Activated CD4-positive, alpha-beta T cell treated with anti-CD3 and anti-CD28 coated beads, Interleukin-2, amount 50 U/mL, for 16 hours (primary cell): ENCODE data around the gene ANKRD40.

Experiments
- DNase-seq: peaks from one replicate; pipeline ENCODE4 v3.0.0-alpha.2; 2020

Gene ANKRD40

DNA sequence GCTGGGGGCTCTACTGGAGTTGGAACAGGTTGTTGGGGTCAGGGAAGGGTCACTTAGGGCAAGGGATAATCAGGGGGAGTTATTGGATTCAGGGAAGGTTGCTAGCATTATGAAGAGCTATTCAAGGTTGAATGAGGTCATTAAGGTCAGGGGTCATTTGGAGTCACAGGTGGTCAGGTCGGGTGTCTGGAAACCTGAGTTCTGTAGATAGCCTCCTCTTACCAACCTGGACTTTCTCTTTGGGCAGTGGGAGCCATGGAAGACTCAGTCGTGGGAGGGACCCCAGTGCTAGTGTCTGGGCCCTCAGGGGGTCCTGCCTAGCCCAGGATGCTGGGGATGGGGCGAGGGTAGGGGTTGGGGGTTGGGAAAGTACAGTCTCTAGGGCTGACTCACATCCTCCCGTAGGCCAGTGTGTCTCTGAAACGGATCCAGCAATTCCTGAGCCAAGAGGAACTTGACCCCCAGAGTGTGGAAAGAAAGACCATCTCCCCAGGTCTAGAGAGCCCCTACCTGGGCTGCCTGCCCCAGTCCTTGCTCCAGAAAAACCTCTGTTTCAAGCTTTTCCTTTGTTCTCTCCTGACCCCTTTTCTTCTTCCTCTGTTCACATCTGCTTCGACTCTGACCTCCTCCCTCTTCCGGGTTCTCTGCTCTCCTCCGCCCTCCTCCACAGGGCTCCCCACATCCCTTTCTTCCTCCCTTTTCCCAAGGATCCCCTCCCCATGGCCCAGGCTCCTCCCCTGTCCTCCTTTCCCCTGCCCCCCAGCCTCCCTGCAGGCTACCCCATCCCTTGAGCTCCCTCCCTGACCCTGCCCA, 39.5 kb downstream of the ANKRD40 start:
- no peak for DNase-seq

DNA sequence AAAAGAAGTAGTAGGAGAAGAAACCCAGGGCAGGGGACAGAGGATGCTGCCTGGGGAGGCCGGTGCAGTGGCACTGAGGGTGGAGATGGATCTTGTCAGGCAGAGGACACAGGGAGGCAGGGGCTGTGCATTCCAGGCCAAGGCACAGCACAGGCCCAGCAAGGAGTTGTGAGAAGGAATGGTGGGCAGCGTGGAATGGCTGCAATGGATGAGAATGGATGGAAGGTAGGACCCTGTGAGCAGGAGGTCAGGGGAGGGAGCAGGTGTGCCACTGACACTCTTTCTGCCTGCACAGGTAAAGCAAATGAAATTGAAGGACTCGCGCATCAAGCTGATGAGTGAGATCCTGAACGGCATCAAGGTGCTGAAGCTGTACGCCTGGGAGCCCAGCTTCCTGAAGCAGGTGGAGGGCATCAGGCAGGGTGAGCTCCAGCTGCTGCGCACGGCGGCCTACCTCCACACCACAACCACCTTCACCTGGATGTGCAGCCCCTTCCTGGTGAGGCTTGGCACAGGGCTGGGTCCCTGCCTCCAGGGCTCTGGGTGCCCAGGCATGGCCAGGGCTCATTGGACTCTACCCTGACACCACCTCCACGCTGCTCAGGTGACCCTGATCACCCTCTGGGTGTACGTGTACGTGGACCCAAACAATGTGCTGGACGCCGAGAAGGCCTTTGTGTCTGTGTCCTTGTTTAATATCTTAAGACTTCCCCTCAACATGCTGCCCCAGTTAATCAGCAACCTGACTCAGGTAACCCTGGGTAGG, 40.3 kb downstream of the ANKRD40 start:
- DNase-seq: no peak

DNA sequence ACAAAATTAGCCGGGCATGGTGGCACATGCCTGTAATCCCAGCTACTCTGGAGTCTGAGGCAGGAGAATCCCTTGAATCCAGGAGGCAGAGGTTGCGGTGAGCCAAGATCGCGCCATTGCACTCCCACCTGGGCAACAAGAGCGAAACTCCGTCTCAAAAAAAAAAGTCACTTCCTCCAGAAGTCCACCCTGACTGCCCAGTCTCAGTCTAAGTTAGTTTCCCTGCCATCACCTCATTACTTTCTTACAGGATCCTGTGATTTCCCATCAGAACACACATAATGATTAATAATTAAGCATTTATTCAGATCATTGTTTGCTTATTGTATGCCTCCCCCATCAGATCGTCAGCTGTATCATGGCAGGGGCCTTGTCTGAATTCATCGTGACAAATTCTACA, 41.4 kb downstream of the ANKRD40 start:
- no peak for DNase-seq

- no peak for DNase-seq
Observed at GRCh38 chr17:50665838-50666237, 41.9 kb downstream of the ANKRD40 start.

DNA sequence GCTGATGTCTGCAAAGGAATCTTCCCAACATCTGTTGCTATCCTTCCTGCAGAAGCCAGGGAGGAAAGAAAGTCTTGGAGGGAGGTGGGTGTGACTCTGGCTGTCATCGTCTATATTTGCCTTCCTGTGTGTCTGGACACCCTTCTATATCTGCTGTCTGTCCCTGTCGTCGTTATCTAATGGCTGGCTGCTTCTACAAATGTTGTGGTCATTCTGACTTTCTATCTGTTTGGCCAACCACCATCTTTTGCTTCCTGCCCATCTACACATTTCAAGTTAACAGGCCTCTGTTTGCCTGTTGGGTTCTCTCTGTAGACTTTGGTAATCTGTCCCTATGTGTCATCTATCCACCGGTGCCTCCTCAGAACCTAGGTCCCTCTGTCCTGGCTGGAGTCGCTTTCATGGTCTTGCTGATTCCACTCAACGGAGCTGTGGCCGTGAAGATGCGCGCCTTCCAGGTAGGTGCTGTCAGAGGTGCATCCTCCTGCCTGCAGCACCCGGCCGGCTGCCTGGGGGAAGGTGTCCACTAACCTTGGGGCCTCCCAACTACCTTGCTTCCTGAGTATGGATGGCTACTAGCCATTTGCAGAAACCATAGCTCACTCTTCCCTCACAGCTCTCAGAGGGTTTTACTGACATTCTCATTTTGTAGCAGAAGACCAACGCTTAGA, 42.8 kb downstream of the ANKRD40 start:
- DNase-seq: no peak

GRCh38 chr17:50663812-50664374, 43.8 kb downstream of the ANKRD40 start:
- no peak for DNase-seq

DNA sequence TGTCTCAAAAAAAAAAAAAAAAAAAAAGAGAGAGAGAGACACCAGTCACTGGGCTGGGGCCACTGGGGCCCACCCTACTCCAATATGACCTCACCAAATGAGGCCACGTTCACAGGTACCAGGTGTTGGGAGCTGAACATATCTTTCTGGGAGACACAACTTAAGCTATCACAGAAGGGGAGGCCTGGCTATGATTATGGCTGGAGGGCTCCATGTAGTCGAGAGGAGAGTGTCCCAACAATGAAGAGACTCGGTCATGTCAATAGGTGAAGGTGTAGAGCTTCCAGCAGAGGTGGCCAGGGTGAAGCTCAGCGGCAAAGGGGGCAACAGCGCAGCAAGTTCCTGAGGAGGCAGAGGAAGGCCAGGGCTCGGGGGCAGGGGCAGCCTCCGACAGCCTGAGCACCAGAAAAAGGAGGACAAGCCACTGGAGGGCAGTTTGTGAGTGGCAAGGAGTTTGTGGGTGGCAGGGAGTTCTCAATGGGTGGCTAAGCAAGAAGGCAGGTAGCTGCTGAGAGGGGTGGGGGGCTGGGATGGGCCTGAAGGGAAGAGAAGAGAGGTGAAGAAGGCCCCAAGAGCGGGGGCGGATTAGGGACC, 45.0 kb downstream of the ANKRD40 start:
- no peak for DNase-seq

DNA sequence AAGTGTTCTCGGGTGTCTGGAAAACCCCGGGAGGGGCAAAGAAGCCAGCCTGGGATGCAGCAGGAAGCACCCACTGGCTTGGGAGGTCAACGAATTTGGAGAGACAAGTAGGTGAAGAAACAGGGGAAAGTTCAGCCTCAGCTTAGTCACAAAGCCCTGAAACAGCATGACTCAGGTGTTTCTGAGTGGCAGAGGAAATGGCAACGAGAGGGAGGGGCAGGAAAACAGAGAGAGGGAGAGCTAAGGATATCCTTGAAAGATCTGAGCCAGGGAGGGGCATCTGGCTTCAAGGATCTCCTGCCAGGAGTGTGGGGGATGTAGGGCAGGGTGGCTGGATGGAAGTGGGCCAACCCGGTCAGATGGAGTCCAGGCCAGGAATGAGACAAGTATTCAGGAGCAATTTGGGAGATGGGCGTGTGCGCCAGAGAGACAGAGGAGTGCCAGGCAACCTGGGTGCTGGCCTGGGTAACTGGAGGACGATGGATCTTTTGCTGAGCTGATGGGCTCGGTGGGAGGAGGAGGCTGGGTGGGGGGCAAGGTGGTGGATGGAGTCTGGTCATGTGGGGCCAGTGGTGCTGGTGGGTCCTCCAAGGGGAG, 45.8 kb downstream of the ANKRD40 start:
- DNase-seq: peak; percentile 81

- DNase-seq: no peak
Observed at GRCh38 chr17:50661348-50661747, 46.4 kb downstream of the ANKRD40 start.

GRCh38 chr17:50660887-50661345, 46.8 kb downstream of the ANKRD40 start:
- DNase-seq: no peak

- DNase-seq: no peak
Observed at GRCh38 chr17:50660042-50660886, 47.5 kb downstream of the ANKRD40 start.

DNA sequence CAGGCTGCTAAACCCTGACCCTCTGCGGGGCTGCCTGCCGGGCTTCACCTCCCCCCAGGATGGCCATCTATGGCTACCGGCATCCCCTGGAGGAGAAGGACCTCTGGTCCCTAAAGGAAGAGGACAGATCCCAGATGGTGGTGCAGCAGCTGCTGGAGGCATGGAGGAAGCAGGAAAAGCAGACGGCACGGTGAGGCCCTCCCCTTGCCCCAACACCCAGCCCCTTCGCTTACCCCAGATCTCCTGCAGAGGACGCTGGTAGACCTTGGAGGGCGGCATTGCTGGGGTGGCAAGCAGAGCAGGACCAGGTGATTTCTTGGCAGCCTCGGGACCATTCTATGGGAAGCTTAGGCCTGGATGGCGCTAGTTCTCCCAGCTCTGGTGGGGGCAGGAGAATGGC, 48.5 kb downstream of the ANKRD40 start:
- no peak for DNase-seq

DNA sequence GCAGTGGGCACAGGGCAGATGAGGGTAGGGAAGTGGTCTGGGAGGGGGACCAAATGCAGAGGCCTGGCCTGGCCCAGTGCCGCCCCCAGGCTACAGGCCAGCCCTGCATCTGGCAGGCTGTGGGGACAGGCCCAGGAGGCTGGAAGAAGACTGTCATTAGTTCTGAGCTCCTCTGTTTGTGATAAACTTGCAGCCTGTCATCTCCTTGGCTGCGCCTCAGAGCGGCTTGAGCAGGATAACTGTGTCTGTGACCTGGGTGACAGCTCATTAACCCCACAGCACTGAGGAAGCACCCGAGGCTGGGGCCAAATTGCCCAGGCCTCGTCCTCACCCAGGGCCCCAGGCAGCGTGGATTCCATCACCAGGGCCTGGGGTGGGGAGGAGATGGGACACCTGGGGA, 49.1 kb downstream of the ANKRD40 start:
- DNase-seq: no peak

- DNase-seq: no peak
Observed at GRCh38 chr17:50657627-50658026, 50.1 kb downstream of the ANKRD40 start.

- no peak for DNase-seq
Observed at GRCh38 chr17:50657054-50657453, 50.7 kb downstream of the ANKRD40 start.

- no peak for DNase-seq
Observed at GRCh38 chr17:50656509-50656908, 51.2 kb downstream of the ANKRD40 start.

GRCh38 chr17:50653738-50654137, 54.0 kb downstream of the ANKRD40 start:
- no peak for DNase-seq

- no peak for DNase-seq
Observed at GRCh38 chr17:50651661-50652060, 56.1 kb downstream of the ANKRD40 start.

- DNase-seq: no peak
Observed at GRCh38 chr17:50649042-50649908, 58.4 kb downstream of the ANKRD40 start.

- no peak for DNase-seq
Observed at GRCh38 chr17:50647187-50647586, 60.5 kb downstream of the ANKRD40 start.
